Mammary epithelial cell (primary cell): Measurements from ENCODE around the gene IRF8.

ENCODE experiments used
- EZH2 ChIP-seq: IDR thresholded peaks from 2 replicates; pipeline ENCODE4 v1.6.1; 2012; ENCODE audit warnings: low read length, inconsistent platforms, borderline replicate concordance
- TF ChIP-seq, protein P1 (sequence below), 2 donors: IDR thresholded peaks in 1 of 2; conservative IDR thresholded peaks in 1 of 2; 2 replicates each; pipeline ENCODE4 v1.5.1; 2011 to 2012; ENCODE audit warnings: inconsistent platforms in 2 of 2, low read length in 2 of 2, mild to moderate bottlenecking in 2 of 2, control low read depth in 1 of 2, low read depth in 1 of 2; ENCODE audit not compliant: insufficient read depth in 1 of 2; ENCODE audit errors: extremely low read depth in 1 of 2

GRCh38 chr16:85918436-85918835 lies 19.5 kb downstream of the IRF8 start:
- TF ChIP-seq, protein P1, sequence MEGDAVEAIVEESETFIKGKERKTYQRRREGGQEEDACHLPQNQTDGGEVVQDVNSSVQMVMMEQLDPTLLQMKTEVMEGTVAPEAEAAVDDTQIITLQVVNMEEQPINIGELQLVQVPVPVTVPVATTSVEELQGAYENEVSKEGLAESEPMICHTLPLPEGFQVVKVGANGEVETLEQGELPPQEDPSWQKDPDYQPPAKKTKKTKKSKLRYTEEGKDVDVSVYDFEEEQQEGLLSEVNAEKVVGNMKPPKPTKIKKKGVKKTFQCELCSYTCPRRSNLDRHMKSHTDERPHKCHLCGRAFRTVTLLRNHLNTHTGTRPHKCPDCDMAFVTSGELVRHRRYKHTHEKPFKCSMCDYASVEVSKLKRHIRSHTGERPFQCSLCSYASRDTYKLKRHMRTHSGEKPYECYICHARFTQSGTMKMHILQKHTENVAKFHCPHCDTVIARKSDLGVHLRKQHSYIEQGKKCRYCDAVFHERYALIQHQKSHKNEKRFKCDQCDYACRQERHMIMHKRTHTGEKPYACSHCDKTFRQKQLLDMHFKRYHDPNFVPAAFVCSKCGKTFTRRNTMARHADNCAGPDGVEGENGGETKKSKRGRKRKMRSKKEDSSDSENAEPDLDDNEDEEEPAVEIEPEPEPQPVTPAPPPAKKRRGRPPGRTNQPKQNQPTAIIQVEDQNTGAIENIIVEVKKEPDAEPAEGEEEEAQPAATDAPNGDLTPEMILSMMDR (conservative IDR thresholded peaks at IDR 0.05 in 1 of 2, IDR thresholded peaks at IDR 0.05 in 1 of 2; ENCODE audit: extremely low read depth in 1 of 2, insufficient read depth in 1 of 2, low read depth in 1 of 2, low read length in 2 of 2), result no peak
- TF ChIP-seq EZH2, result no peak
